ENCODE results near the gene CENPP.

CENPP gene

DNA sequence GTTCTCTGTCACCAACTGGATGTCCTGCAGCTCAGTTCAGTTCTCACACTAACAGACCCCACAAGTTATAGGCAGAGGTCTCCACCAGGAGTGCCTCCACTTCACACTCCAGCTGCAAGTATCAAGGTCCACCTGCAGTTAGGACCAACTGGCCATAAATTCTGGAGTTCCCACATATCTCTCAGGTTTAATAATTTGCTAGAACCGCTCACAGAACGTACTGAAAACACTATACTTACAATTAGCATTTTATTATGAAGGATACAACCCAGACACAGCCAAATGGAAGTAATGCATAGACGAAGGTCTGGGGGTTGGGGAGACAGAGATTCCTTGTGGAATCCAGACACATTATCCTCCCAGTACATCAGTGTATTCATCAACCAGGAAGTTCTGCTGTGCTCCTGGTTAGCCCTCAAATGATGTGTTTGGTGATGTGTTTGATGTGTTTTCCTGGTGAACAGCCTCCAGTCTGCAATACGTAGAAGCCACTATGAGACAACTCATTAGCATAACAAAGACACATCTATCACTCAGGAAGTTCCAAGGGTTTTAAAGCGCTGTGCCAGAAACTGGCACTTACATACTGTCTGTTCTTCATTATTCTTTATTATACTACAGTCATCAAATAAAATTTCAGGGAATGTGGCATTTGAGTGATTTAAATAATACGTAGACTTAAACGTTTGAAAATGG lies 53.3 kb downstream of the CENPP start:
- Histone ChIP-seq H3K36me3 (ENCODE audit: control insufficient read depth, insufficient read depth, low read length) (peaks cover 4% of the 10 kb centered on the region), H3K4me3 (ENCODE audit: extremely low read depth, insufficient read depth, low read length, poor library complexity, severe bottlenecking) (no peak overlapping the region), H3K27ac (ENCODE audit: low read depth, low read length, severe bottlenecking) (peak overlapping the region; percentile 71), H3K4me1 (ENCODE audit: control insufficient read depth, insufficient read depth, low read length, poor library complexity, severe bottlenecking) (peaks cover 34% of the 10 kb centered on the region), H3K9me3 (ENCODE audit: control insufficient read depth, low read length) (peaks cover 3% of the 10 kb centered on the region)
- no CpG with 5 or more reads among the region's 7 CpGs for WGBS, 2 experiments (ENCODE audit: insufficient coverage in 2 of 2)

DNA sequence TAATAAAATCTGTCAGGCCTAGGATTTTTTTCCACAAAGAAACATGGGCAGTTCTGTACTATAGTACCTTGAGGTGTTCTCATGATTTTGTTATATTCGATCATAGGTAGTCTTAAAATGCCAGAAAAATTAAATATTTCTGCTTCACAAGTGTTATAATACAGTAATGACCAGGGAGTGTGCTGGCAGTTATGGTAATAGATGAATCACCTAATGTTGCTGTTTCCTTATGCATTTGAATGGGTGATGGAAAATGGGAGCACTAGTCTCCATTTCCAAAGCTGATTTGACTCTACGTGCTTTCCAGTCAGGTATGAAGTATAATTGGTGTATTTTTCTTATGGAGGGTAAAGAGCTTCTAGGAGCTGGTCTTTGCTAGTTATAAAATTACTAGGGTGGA lies 54.9 kb downstream of the CENPP start:
- Histone ChIP-seq H3K4me1 (ENCODE audit: control insufficient read depth, insufficient read depth, low read length, poor library complexity, severe bottlenecking) (peaks cover 34% of the 10 kb centered on the region), H3K27ac (ENCODE audit: low read depth, low read length, severe bottlenecking) (no peak overlapping the region), H3K4me3 (ENCODE audit: extremely low read depth, insufficient read depth, low read length, poor library complexity, severe bottlenecking) (no peak overlapping the region), H3K9me3 (ENCODE audit: control insufficient read depth, low read length) (no peaks in the 10 kb centered on the region), H3K36me3 (ENCODE audit: control insufficient read depth, insufficient read depth, low read length) (peaks cover 4% of the 10 kb centered on the region)
- 100% methylated on average over 1 of the region's 2 CpGs for WGBS, 2 experiments (ENCODE audit: insufficient coverage in 2 of 2)

DNA sequence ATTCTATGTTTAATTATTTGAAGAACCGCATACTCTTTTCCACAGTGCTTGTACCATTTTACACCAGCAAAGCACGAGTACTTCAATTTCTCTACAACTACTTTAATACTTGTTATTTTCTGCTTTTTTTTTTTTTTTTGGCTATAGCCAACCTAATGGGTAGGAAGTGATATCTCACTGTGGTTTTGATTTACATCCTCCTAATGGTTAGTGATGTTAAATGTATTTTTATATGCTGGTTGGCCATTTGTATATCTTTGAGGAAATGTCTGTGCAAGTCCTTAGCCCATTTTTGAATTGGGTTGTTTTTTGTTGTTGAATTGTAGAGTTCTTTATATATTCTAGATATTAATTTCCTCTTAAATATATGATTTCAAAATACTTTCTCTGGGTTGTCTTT lies 56.0 kb downstream of the CENPP start:
- Histone ChIP-seq H3K4me3 (ENCODE audit: extremely low read depth, insufficient read depth, low read length, poor library complexity, severe bottlenecking) (no peak overlapping the region), H3K36me3 (ENCODE audit: control insufficient read depth, insufficient read depth, low read length) (peaks cover 4% of the 10 kb centered on the region), H3K27ac (ENCODE audit: low read depth, low read length, severe bottlenecking) (no peak overlapping the region), H3K4me1 (ENCODE audit: control insufficient read depth, insufficient read depth, low read length, poor library complexity, severe bottlenecking) (peaks cover 34% of the 10 kb centered on the region), H3K9me3 (ENCODE audit: control insufficient read depth, low read length) (no peaks in the 10 kb centered on the region)
- WGBS, 2 experiments (ENCODE audit: insufficient coverage in 2 of 2) = no CpG with 5 or more reads among the region's 2 CpGs

DNA sequence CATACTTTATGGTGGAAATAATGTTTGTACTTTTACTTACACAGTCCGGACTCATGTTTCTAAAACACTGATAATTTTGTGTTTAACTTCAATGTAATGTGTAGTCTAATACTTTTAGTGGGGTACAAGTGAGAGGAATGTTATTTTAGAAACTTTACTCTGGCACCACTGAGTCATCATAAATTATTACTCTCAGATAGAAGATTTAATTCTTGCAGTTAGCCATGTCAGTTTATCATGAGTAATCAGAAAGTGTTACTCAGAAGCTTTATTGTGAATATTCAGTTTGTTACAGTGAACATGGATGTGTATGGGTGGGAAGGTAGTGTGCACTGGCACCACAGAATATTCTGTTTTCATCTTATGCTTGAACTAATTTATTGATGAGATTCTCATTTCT lies 58.6 kb downstream of the CENPP start:
- peaks cover 13% of the 10 kb centered on the region for H3K4me1 ChIP-seq (ENCODE audit: control insufficient read depth, insufficient read depth, low read length, poor library complexity, severe bottlenecking)
- H3K4me3 ChIP-seq (ENCODE audit: extremely low read depth, insufficient read depth, low read length, poor library complexity, severe bottlenecking) = no peak overlapping the region
- no CpG with 5 or more reads among the region's 1 CpG for WGBS, 2 experiments (ENCODE audit: insufficient coverage in 2 of 2)
- no peaks in the 10 kb centered on the region for H3K9me3 ChIP-seq (ENCODE audit: control insufficient read depth, low read length)
- H3K36me3 ChIP-seq (ENCODE audit: control insufficient read depth, insufficient read depth, low read length) = peaks cover 4% of the 10 kb centered on the region
- H3K27ac ChIP-seq (ENCODE audit: low read depth, low read length, severe bottlenecking) = no peak overlapping the region

DNA sequence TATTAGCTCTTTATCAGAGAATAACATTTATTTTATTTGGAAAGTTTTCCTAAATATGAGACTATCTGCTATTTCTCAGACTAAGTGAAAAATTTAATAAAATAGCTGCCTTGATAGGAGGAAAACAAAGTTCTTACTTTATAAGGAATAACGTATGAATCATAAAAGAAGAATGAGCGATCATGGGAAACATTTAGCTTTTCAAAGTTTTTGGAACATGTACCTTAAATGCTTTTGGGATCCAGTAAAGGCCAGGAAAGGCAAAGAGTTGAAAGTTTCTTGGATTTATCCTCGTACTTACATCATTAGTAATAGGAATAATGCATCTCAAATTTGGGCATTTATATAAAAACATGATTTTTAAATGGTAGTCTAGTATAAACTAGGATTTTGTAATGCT lies 59.2 kb downstream of the CENPP start:
- 50 to 79% methylated on average over 2 of the region's 3 CpGs for WGBS, 2 experiments (ENCODE audit: insufficient coverage in 2 of 2)

DNA sequence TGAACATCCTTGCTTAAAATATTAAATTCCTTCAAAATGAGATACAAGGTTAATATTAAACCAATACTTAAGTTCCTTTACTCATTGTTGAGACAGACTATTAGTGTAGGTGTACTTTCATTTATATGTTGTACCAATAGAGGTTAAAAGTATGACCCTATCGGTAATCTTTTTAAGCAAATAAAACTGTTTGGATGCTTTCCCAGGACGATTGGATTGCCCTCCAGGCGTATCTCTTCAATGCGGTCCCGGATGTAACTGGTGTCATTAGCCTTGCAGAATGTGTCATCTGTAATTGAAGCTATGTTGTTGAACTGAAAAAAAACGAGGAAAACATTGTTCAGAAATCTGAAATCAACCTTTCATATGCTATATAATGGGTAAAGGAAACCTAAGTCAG lies 59.7 kb downstream of the CENPP start:
- Histone ChIP-seq H3K4me3 (ENCODE audit: extremely low read depth, insufficient read depth, low read length, poor library complexity, severe bottlenecking) (no peak overlapping the region), H3K4me1 (ENCODE audit: control insufficient read depth, insufficient read depth, low read length, poor library complexity, severe bottlenecking) (peaks cover 3% of the 10 kb centered on the region), H3K36me3 (ENCODE audit: control insufficient read depth, insufficient read depth, low read length) (peaks cover 4% of the 10 kb centered on the region), H3K27ac (ENCODE audit: low read depth, low read length, severe bottlenecking) (no peak overlapping the region), H3K9me3 (ENCODE audit: control insufficient read depth, low read length) (no peaks in the 10 kb centered on the region)
- 90 to 91% methylated on average over 5 to 6 of the region's 6 CpGs for WGBS, 2 experiments (ENCODE audit: insufficient coverage in 2 of 2)

More for the DNA sequence above, 59.2 kb downstream of the CENPP start:
- H3K4me1 ChIP-seq (ENCODE audit: control insufficient read depth, insufficient read depth, low read length, poor library complexity, severe bottlenecking) = peaks cover 8% of the 10 kb centered on the region
- H3K36me3 ChIP-seq (ENCODE audit: control insufficient read depth, insufficient read depth, low read length) = peaks cover 4% of the 10 kb centered on the region
- no peak overlapping the region for H3K4me3 ChIP-seq (ENCODE audit: extremely low read depth, insufficient read depth, low read length, poor library complexity, severe bottlenecking)
- no peaks in the 10 kb centered on the region for H3K9me3 ChIP-seq (ENCODE audit: control insufficient read depth, low read length)
- H3K27ac ChIP-seq (ENCODE audit: low read depth, low read length, severe bottlenecking) = no peak overlapping the region

DNA sequence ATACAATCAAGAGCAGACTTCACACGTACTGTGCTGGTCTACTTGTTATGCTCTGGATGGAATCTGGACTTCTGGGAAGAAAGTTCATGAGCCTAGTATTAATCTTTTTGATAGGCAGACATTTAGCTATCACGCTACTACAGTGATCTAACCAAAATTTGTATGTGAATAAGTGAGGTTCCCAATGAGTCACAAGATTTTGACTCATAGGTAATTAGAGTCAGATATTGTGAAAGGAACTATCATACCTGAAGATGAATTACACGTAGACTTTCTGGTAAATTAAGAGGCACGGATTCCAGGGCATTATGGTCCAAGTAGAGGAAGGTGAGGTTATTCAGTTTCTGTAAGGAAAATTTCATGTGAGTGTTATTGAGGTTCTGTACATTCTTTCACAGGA lies 60.2 kb downstream of the CENPP start:
- H3K4me3 ChIP-seq (ENCODE audit: extremely low read depth, insufficient read depth, low read length, poor library complexity, severe bottlenecking) = no peak overlapping the region
- 92 to 100% methylated on average over 3 to 4 of the region's 4 CpGs for WGBS, 2 experiments (ENCODE audit: insufficient coverage in 2 of 2)

DNA sequence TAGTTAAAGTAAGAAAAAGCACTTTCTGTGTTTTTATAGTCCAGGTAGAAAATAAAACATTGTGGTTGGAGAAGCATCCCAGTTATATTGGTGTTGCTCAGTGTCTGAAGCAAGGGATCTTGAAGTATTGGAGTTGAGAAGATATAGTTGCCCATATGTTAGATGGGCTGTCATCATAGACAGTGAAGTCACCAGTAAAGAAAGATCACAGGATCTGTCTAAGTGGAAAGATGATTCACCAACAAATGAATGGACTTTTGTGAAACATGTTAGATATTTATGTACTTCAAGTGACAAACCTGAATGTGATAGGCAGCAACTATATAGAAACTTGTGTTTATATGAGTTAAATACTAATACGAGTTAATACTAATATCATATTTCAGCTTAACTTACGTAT lies 66.9 kb downstream of the CENPP start:
- no CpG with 5 or more reads among the region's 2 CpGs for WGBS, 2 experiments (ENCODE audit: insufficient coverage in 2 of 2)
- Histone ChIP-seq H3K9me3 (ENCODE audit: control insufficient read depth, low read length) (no peaks in the 10 kb centered on the region), H3K4me1 (ENCODE audit: control insufficient read depth, insufficient read depth, low read length, poor library complexity, severe bottlenecking) (no peaks in the 10 kb centered on the region), H3K4me3 (ENCODE audit: extremely low read depth, insufficient read depth, low read length, poor library complexity, severe bottlenecking) (no peak overlapping the region), H3K27ac (ENCODE audit: low read depth, low read length, severe bottlenecking) (no peak overlapping the region), H3K36me3 (ENCODE audit: control insufficient read depth, insufficient read depth, low read length) (no peaks in the 10 kb centered on the region)

More for the DNA sequence above, 60.2 kb downstream of the CENPP start:
- Histone ChIP-seq H3K4me1 (ENCODE audit: control insufficient read depth, insufficient read depth, low read length, poor library complexity, severe bottlenecking) (no peaks in the 10 kb centered on the region), H3K36me3 (ENCODE audit: control insufficient read depth, insufficient read depth, low read length) (peaks cover 4% of the 10 kb centered on the region), H3K27ac (ENCODE audit: low read depth, low read length, severe bottlenecking) (no peak overlapping the region), H3K9me3 (ENCODE audit: control insufficient read depth, low read length) (no peaks in the 10 kb centered on the region)

DNA sequence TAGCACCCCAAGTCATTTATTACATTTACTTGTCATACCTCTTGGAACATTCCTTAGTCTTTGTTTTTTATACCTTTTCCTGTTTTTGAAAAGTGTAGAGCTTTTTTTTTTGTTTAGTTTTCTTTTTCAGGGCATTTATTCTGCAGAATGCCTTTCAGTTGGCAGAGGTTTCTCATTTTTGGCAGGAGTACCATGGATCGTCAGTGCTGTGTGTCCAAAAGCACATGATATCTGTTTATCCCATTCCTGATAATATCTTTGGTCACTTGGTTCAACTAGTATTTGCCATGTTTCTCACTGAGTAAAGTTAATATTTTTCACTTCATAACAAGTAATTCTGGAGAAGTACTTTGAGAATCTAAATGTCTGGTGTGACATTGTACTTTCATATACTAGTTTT lies 67.9 kb downstream of the CENPP start:
- WGBS, 2 experiments (ENCODE audit: insufficient coverage in 2 of 2) = no CpG with 5 or more reads among the region's 1 CpG
- Histone ChIP-seq H3K4me3 (ENCODE audit: extremely low read depth, insufficient read depth, low read length, poor library complexity, severe bottlenecking) (no peak overlapping the region), H3K9me3 (ENCODE audit: control insufficient read depth, low read length) (no peaks in the 10 kb centered on the region), H3K4me1 (ENCODE audit: control insufficient read depth, insufficient read depth, low read length, poor library complexity, severe bottlenecking) (no peaks in the 10 kb centered on the region), H3K27ac (ENCODE audit: low read depth, low read length, severe bottlenecking) (no peak overlapping the region), H3K36me3 (ENCODE audit: control insufficient read depth, insufficient read depth, low read length) (no peaks in the 10 kb centered on the region)

DNA sequence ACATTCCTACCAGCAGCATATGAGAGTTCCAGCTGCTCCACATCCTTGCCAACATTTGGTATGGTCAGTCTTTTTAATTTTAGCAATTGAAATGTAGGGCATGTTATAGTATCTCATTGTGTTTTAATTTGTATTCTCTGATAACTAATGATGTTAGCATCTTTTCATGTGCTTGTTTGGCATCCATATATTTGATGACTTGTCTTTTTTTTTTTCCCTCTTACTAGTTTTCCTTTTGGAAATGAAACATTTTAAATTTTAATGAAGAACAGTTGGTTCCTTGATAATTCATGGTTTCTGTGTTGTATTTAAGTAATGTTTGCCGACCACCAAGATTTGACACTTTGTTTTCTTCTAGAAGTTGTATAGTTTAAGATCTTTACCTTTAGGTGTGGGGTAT lies 69.9 kb downstream of the CENPP start:
- Histone ChIP-seq H3K27ac (ENCODE audit: low read depth, low read length, severe bottlenecking) (no peak overlapping the region), H3K36me3 (ENCODE audit: control insufficient read depth, insufficient read depth, low read length) (no peaks in the 10 kb centered on the region), H3K9me3 (ENCODE audit: control insufficient read depth, low read length) (no peaks in the 10 kb centered on the region), H3K4me1 (ENCODE audit: control insufficient read depth, insufficient read depth, low read length, poor library complexity, severe bottlenecking) (no peaks in the 10 kb centered on the region), H3K4me3 (ENCODE audit: extremely low read depth, insufficient read depth, low read length, poor library complexity, severe bottlenecking) (no peak overlapping the region)
- 100% methylated on average over 1 of the region's 1 CpG; no CpG with 5 or more reads in 1 of the 2 experiments for WGBS, 2 experiments (ENCODE audit: insufficient coverage in 2 of 2)

DNA sequence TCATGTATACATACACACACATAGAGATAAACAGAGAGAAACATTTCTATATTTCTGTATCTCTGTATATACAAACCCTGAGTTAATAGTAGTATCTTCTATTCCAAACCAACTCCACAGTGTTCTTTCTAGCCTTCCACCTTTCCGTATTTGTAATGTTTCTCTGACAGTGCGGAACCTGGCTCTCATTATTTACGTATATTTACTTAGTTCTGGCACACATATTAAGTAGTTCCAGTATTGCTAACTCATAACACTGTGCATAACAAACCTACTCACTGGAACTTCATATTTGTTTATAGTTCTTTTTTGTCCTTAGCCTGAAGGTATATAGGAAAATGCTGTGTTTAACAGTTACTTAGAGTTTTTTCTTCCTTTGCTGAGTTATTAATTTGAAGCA lies 72.1 kb downstream of the CENPP start:
- Histone ChIP-seq H3K4me3 (ENCODE audit: extremely low read depth, insufficient read depth, low read length, poor library complexity, severe bottlenecking) (no peak overlapping the region), H3K36me3 (ENCODE audit: control insufficient read depth, insufficient read depth, low read length) (no peaks in the 10 kb centered on the region), H3K27ac (ENCODE audit: low read depth, low read length, severe bottlenecking) (no peak overlapping the region), H3K9me3 (ENCODE audit: control insufficient read depth, low read length) (no peaks in the 10 kb centered on the region), H3K4me1 (ENCODE audit: control insufficient read depth, insufficient read depth, low read length, poor library complexity, severe bottlenecking) (no peaks in the 10 kb centered on the region)
- 94 to 100% methylated on average over 2 to 3 of the region's 3 CpGs for WGBS, 2 experiments (ENCODE audit: insufficient coverage in 2 of 2)
